Transverse colon (tissue), 3 donors: ENCODE data around the gene TMEM273.

ENCODE experiments used
- CTCF ChIP-seq, 5 experiments: fragments of 200-600 bp in 3 of 5; fragments of 450-650 bp in 2 of 5; sonication (generic) in 3 of 5; IDR thresholded peaks; 1 replicate in 2 of 5; 2 replicates in 3 of 5; pipeline ENCODE4 v1.5.1; 2016 to 2017; ENCODE audit warnings: antibody characterized with exemption in 5 of 5, inconsistent platforms in 3 of 5, mild to moderate bottlenecking in 2 of 5, moderate library complexity in 1 of 5
- POLR2A ChIP-seq: fragments of 450-650 bp; IDR thresholded peaks from one replicate; pipeline ENCODE4 v1.6.1; 2016; ENCODE audit warnings: antibody characterized with exemption, mild to moderate bottlenecking, moderate library complexity

- TF ChIP-seq CTCF (IDR thresholded peaks at IDR 0.05) (no peak), POLR2A (no peak)
Observed at GRCh38 chr10:49185213-49185612, 3.0 kb downstream of the TMEM273 start.
